ENCODE measurements around the gene ABCA5. TPM values are rescaled to one million over a fixed set of nuclear protein-coding genes. Genes with fewer than 3 reads are reported as not detected.

The ABCA5 gene
- total RNA-seq, 4 donors from 2014 or later = 32.9 to 61.6 (median 49.2) TPM

- no peak for ATAC-seq (ENCODE audit: low FRiP score)
- DNase-seq (ENCODE audit: low spot score) = no peak
- no peak for TF ChIP-seq CTCF (IDR thresholded peaks at IDR 0.05)
These were observed 87.0 kb downstream of the ABCA5 start for GRCh38 chr17:69239611-69240600.

- DNase-seq (ENCODE audit: low spot score) = no peak
- TF ChIP-seq CTCF (IDR thresholded peaks at IDR 0.05) = no peak
- no peak for ATAC-seq (ENCODE audit: low FRiP score)
These were observed 90.0 kb downstream of the ABCA5 start for GRCh38 chr17:69236946-69237345.

- ATAC-seq (ENCODE audit: low FRiP score) (no peak), DNase-seq (ENCODE audit: low spot score) (no peak)
- TF ChIP-seq CTCF (IDR thresholded peaks at IDR 0.05) = no peak
These were observed 90.5 kb downstream of the ABCA5 start for GRCh38 chr17:69236464-69236863.

- TF ChIP-seq CTCF (IDR thresholded peaks at IDR 0.05) = peak in 1 of 3 donors; percentile 9
- DNase-seq (ENCODE audit: low spot score) = peak; percentile 55
- ATAC-seq (ENCODE audit: low FRiP score) = peak; percentile 59
These were observed 91.4 kb downstream of the ABCA5 start for GRCh38 chr17:69235338-69236058.

- ATAC-seq (ENCODE audit: low FRiP score) (no peak), DNase-seq (ENCODE audit: low spot score) (no peak)
- TF ChIP-seq CTCF (IDR thresholded peaks at IDR 0.05) = no peak
These were observed 94.3 kb downstream of the ABCA5 start for GRCh38 chr17:69232650-69233049.

GRCh38 chr17:69231521-69231920, 95.4 kb downstream of the ABCA5 start:
- TF ChIP-seq CTCF (IDR thresholded peaks at IDR 0.05) = no peak
- ATAC-seq (ENCODE audit: low FRiP score) = no peak

More at GRCh38 chr17:69231521-69231920, 95.4 kb downstream of the ABCA5 start:
- no peak for DNase-seq (ENCODE audit: low spot score)
